GM21381 (cell line): ENCODE data around the gene GSTM3.
"Not testable (repeated sequence)": the region's sequence is repeated elsewhere in the genome, so short reads cannot be mapped to it uniquely, and the experiment has no call there.

Experiments
- ATAC-seq: cut with Tn5 transposase; IDR thresholded peaks from one replicate; pipeline ENCODE4 v1.9.1; 2021; ENCODE audit warnings: mild to moderate bottlenecking, moderate library complexity; ENCODE audit not compliant: unreplicated experiment

GSTM3 gene

DNA sequence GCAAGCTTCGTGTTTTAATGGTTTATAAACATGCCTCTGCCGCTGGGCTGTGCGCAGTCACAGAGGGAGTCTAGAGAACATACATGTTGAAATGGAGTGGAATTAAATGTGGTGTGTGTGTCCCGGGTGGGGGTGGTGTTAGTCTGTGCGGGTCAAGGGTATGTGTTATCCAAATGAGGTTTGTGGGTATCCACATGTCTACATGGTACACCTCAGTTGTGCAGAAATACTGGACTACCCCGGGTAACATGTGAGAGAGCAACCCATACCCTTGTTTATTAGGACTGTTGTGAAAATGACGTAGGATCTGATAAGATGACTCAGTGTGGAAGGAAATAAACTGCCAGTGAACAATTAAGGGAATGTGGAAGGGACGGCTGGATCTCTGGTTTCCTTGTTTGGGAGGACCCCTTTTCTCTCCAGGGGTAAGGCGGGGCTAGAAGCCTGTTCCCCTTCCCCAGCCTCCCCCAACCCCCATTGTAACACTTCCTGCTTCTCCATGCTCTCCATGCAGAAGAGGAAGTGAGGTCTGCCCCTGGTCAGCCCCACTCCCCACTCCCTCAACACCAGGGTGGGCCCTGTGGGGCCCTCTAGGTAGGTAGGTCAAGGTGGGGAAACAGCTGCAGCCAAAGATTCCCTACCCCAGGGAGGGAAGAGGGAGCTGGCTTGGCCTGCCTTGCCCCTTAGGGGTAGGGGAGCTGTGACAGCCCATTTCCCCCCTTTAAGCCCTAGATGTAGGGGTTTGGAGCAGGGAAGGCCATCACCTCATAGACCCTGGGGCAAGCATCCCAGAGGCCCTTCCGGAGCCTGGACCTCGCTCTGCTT lies 22.2 kb upstream of the GSTM3 start:
- no peak for ATAC-seq

DNA sequence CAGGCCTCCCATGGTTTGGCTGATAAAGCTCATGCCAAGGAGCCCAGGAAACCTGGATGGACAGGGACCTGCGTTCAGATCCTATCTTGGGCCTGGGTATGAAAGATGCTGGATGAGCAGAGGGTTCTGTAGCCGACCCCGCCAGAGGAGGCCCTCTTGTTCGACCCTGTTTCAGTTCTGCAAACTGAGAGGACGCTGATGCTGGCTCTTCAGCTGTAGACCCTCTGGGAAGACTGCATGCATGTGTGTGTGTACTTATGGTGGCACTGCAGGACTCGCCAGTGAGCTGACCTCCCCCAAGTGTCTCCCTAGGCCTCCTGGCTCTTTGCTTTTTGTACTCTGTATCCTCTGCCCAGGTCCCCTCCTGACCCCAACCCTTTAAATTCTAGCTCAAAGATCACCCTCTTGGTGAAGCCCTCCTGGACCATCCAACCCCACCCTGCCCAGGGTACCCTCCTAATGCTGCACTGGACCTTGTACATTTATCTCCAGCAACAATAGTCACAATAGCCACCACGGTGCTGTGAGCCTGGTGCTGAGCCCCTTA lies 21.3 kb upstream of the GSTM3 start:
- no peak for ATAC-seq

DNA sequence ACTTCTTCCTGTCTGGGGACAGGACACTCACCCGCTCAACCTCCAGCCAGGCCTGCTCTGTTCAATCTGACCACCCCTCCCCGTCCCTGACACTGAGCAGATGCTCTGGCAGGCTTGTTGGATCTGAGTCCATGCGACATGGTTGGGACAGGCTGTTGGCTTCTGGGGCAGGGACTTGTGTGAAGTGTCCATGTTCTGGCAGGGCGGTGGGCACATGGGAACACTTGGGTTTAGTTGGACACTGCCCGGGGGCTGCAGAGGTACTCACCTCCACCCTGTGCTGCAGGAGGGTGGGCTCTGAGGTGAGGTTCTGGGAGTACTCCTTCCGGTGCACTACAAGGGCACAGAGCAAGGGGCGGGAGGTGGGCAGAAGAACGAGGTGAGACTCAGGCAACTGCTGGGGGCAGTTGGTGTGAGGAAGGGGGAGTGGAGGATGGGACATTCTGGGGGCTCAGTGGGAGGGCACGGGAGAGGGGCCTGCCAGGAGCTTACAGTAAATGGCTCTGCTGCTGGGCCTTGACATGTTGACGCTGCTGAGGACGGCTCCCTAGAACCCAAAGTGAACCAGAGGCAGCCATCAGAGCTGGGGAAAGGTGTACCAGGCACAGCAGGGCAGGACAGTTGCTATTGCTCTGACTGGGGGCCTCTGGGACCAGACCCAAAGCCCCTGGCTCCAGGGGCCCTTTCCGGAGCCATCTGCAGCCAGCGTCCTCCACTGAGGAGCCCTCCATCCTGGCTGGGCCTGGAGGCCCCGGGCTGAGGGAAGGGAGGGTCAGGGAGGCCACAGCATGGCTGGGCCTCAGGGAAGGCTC lies 20.6 kb upstream of the GSTM3 start:
- no peak for ATAC-seq

DNA sequence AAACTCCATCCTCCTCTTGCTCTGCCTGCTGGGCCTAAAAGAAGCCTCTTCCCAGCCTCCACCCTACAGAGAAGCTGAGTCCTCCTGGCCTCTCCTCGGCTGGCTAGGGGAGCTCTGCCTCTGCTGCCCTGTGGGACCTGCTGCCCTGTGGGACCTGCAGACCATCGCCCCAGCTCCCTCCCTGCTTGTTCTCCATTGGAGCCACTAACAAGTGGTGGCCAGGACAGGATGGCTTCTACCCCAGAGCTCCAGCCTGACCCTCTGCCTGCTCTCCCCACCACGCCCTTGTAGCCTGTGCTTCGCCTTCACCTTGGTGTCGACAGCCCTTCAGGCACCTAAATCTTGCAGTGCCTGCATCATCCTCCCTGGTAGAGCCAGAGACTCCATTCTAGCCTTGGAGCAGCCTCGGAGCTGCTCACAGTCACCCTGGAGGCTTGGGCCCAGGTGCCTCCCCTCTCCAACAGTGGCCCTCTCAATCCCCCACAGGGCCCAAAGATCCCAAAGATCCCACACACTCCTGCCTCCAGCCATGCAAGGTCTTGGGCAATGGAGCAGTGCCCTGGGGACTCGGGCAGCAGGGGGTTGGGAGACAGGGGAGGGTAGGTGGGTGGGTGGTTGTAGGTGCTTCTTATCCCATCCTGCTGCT lies 19.9 kb upstream of the GSTM3 start:
- no peak for ATAC-seq

DNA sequence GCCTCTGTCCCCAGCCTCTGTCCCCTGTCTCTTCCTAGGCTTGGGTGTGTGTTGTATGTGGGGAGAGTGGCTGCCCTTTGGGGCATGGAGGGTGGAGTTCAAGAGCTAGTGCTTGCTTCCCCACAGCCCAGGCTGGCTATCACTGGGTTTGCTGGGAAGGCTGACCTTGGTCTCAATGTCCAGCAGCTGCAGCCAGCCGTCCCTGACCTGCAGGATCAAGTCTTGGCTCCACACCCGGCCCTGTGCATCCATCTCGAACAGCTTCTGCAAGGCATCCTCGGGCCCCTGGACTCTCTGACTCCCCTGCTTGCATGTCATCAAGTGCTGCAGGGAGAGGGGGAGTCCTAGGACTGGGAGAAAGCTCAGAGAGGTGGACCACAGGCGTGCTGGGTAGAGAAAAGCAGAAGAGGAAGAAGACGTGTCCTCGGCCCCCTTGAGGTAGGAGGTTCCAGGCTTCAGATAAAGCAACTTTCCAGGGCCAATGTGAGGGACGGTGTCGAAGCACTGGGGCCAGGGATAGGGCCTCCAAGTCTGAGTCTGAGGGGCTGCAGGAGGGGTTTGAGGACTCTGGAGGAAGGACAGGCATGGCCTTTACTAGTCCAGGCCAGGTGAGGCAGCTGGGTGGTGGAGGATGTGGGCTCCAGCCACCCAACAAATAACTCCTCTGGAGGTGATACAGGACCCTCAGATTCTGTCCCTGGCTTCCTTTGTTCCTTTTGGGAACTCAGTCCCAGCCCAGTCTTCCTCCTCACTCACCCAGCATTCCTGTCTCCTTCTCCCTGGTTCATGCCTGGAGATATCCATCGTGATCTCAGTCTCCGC lies 18.9 kb upstream of the GSTM3 start:
- no peak for ATAC-seq

DNA sequence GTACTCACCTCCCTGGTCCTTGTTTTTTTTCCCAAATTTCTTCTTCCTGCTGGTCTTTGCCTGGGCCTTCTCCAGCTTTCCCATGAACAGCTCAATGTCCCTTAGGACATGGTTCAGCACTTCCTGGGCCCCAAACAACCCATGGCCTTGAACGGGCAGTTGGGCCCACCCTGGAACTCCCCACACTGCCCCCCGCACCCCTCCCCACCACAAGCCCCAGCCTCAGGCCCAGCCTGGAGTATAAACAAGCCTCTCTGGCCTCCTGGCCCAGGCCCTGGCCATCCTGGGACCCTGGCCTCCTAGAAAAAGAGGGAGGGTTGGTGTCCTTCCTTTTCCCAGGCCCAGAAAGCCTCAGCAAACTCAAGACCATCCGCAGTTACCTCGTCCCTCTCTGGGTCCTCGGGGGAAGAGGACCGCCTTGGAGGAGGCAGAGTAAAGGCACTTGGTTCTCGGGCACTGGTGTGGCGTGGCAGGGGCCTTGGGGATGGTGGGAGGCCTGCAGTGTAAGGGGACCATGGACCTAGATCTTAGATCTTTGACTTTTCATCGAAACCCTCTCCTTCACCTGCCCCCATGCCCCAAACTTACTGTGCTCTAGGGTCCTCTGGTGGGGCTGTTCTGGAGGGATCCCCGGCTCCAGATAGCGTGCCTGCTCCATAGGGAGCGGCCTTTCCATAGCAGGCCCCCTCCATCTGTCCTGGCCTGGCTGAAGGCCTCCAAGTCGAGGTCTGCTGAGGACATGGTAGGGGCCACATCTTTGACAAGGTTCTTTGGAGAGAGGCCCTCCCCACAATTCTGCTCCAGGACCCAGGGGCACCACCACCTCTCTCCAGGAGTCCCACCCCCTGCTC lies 17.3 kb upstream of the GSTM3 start:
- ATAC-seq = no peak

DNA sequence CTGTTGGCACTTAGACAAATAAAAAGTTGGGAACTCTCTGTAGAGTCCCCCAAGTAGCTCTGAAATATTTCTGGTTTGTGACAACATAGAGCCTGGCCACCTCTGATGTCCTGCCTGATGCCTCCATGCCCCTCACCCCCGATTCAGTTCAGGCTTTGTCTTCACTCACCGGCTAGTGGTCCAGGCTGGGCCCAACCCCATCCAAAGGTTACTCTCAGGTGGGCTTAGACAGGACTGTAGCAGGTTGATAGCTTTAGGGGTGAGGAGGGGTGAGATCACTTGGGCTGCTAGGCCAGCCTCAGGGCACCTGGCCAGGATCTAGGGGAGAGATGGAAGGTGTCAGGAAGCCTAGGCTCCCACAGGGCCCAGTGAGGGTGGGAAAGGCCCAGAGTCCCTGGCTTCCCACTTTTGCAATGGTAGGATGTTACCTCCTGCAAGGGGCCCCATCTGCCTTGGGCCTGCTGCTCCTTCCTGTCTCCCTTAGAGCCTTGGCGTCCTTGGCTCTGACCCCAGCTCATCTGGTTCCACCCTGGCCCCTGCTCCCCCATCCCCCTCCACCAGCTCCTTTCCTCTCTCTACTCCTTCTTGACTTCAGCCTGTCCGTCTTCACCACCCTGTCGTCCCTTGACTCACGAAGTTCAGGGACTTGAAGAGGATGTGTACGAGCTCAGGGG lies 16.1 kb upstream of the GSTM3 start:
- no peak for ATAC-seq

DNA sequence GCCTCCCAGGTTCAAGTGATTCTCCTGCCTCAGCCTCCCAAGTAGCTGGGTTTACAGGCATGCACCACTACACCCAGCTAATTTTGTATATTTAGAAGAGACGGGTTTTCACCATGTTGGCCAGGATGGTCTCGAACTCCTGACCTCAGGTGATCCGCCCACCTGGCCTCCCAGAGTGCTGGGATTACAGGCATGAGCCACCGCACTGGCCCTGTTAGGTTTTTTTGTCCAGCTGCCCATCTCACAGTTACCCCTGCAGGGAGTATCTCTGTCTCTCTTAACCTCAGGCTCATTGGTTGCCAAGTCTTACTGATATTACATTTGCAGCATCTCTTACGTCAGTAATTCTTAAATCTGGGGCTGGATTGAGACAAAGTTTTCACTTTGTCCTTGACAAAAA lies 15.5 kb upstream of the GSTM3 start:
- not testable (repeated sequence) for ATAC-seq

DNA sequence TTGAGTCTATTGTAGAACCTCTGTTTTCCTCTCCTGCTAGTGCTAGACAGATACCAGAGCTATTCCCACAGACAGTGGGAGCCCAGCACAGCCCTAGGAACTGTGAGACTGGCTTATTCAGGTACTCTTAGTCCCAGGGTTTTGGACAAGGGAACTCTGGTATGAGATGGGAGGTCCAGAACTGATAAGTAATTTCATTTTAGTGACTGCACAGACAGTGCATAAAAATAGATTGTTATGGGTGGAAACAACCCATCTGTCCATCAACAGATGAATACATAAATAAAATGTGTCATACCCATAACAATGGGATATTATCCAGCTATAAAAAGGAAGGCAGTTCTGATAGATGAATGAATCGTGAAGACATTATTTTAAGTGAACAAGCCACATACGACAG lies 13.9 kb upstream of the GSTM3 start:
- ATAC-seq = no peak

DNA sequence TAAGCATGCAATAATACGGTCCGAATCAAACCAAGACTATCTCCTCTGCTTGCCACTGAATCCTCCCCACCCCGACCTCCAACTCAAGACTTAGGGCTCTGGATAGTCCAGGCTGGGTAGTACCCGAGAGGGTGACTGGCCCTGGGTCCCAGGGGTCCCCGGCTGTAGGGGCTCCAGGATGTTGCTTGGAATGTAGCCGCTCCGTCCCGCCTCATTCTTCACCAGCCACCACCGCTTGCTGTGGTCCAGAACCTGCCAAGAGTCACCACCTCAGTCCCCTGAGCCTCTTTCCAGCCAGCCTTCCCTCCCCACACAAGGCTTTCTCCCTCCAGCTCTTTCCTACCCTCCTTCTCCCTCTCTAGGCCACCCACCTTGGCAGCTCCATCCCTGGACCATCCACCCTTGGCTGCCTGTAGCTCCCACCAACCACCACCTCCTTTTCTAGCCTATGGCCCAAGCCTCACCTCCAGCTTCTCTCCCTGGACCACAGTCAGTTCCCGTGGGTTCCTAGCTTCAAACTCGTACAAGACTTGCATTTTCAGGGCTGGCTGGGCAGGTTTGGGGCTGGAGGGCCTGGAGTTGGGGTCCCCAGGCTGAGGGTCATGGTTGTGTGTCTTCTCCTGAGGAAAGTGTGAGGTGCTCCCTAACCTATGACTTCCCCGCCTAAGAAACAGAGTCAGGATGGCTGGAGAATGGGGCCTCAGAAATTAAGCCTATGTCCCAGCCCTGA lies 10.9 kb upstream of the GSTM3 start:
- ATAC-seq = no peak

DNA sequence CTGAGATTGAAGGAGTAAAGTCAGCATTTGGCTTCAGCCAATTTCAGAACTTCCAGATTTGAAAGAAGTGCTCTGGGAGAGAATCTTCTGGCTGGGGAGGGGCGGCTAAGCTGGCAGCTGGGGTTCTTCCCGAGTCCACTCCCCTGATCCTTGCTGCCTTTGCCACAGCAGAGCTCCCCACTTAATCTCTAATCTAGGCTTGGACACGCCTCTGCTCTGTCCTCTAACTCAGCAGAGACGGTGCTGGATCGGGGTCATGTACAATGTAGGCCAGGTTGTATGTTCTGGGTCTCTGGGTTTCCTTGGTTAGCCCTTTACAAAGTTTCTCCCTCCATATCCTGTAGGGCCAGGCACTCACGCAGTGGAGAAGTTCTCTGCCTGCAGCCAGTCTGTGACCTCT lies 10.1 kb upstream of the GSTM3 start:
- ATAC-seq = no peak

DNA sequence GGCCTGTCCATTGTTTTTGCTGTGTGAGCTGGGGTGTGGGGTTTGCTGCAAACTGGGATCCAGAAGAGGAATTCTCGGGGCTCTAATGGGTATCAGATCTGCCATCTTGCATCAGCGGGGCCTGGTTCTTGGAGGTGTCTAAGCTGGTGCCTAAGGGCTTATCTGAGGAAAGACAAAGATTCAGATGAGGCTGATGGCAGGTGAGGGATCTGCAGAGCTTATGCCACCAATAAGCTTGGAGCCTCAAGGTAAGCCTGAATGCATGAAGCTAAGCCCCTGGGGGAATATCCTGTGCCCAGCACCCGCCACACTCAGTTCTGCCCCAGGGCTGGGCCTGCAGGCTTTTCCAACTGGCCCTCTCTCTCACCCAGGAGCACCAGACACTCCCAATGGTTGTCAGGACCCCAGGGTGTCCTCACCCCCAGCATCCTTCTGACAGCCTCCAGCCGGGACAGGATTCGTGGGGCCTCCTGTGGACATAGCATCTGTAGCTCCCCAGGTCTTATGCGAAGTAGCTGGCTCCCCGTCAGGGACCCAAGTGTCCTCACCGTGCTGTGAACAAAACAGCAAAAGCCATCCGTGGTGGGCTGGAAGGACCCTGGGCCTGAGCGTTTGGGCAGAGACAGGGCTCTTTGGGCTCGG lies 9.5 kb upstream of the GSTM3 start:
- ATAC-seq = no peak

DNA sequence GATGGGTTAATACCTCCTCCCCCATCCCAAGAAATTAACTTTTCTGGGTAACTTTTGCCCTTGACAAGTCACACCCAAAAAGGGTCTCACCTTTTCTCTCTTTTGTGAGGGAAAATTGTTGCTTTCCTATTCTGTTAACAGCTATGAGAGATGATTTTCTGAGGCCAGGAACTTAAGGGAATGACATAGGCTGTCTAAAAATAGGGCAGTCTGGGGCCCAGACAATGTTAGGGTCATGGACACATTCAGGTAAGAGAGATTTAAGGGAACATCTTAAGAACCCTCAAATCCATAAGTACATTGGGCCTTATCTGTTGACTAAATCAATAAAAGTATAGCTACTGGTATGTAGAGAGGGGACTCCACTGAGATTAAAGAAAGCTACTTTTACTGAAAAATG lies 8.4 kb upstream of the GSTM3 start:
- no peak for ATAC-seq

DNA sequence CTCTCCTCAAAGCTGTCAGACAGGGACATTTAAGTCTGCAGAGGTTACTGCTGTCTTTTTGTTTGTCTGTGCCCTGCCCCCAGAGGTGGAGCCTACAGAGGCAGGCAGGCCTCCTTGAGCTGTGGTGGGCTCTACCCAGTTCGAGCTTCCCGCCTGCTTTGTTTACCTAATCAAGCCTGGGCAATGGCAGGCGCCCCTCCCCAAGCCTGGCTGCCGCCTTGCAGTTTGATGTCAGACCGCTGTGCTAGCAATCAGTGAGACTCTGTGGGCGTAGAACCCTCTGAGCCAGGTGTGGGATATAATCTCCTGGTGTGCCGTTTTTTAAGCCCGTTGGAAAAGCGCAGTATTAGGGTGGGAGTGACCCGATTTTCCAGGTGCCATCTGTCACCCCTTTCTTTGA lies 7.5 kb upstream of the GSTM3 start:
- ATAC-seq = not testable (repeated sequence)

DNA sequence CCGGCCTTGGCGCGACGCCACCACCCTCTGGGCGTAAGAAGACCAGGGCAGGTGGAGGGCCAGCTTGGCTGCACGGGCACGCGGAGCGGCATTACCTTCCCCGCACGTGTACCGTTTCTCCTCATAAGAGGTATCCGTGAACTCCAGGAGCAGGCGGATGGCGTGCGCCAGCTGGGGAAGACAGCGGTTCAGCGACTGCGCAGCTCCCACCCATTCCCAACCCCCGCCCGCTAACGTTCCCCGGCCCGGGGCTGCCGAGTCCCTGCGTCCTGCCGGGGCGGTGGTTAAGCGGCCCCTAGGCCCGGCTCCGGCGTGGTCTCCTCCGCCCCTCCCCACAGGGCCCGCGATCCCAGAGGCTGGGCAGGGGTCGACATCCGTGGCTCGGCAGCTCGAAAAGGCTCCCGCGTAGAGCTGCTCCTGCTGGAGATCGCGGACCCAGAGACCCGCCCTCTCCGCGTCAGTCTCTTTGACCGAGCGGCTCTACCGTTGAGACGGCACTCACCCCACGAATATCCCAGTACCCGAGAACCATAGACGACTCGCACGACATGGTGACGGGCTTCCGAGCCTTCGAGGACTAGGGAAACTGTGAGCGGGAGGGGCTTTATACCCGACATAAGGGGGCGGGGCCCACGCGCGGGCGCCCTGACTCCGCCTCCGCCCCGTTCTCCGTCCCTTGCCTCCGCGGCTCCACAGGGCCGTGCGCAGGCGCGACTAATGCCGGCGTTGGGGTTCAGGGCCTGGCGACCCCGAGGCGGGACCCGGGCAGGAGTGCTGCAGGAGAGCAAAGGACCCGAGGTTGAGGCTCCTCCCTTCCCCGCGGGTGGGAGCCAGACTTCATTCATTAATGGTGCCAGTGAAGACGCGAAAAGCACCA lies 862 bp downstream of the GSTM3 start:
- ATAC-seq = peak; percentile 89

DNA sequence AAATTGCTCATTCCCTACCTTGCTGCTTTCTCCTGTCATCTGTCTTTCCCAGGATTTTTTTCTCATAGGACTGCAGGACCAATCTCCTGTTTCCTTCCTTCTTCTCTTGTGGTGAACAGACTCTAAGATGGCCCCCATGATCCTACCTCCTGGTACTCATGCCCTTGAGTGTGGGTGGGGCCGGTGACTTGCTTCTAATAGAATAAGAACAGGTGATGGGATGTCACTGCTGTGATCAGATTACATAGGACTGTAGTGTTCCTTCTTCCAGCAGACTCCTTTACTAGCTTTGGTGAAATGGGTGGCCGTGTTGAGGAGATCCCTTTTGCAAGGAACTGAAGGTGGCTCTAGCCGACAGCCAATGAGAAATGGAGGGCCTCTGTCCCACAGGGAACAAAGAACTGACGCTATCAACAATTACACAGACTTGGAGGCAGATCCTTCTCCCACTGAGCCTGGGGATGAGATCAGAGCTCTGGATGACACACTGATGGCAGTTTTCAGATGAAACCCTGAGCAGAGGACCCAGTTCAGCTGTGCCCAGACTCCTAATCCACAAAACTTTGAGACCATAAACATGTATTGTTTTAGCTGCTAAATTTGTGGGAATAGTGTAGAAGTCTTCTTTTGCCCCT lies 7.5 kb downstream of the GSTM3 start:
- ATAC-seq = no peak
